HAP-1 (cell line): ENCODE results near the gene KCNJ10.

ENCODE experiments used
- DNase-seq, 2 experiments: peaks; one replicate each; pipeline ENCODE4 v3.0.0-alpha.2; 2016 to 2020; ENCODE audit warnings: low spot score in 2 of 2
- H3K27me3 ChIP-seq: fragments of 250-450 bp; sonication (Bioruptor Pico); 2 replicates; pipeline ENCODE4 v1.5.1; 2020; ENCODE audit warnings: low read depth, mild to moderate bottlenecking, moderate library complexity
- H3K36me3 ChIP-seq: fragments of 250-450 bp; sonication (Bioruptor Pico); replicated peaks from 2 replicates; pipeline ENCODE4 v1.5.1; 2020; ENCODE audit warnings: mild to moderate bottlenecking
- H3K4me1 ChIP-seq: fragments of 250-450 bp; sonication (Bioruptor Pico); 2 replicates; pipeline ENCODE4 v1.5.1; 2020; ENCODE audit warnings: mild to moderate bottlenecking
- H3K4me3 ChIP-seq: fragments of 250-450 bp; sonication (Bioruptor Pico); 2 replicates; pipeline ENCODE4 v1.5.1; 2020; ENCODE audit warnings: mild to moderate bottlenecking, moderate library complexity
- H3K9me3 ChIP-seq: fragments of 250-450 bp; sonication (Bioruptor Pico); 2 replicates; pipeline ENCODE4 v1.5.1; 2020; ENCODE audit warnings: mild to moderate bottlenecking, moderate library complexity
- in situ Hi-C: fragments of 300-500 bp; cut with MboI; formaldehyde crosslinking; loops from 3 replicates; pipeline ENCODE4 v1.14.3; 2020; ENCODE audit warnings: low sequenced_read_pairs, inconsistent platforms, mixed read lengths

Gene KCNJ10

DNA sequence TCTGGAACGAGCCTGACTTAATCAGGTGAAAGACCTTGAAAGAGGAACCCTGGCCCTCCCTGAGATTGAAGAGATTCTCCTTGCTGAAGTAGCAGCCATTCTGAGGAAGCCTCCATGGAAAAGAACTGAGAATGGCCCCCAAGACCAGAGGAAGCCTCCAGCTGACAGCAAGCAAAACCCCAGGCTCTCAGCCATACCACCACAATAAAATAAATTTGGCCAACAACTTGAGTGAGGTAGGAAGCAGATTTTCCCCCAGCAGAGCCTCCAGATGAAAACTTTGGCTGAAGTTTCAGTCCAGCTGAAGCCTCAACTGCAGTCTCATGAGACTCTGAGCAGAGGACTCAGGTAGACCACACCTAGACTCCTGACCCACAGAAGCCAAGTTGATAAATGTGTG lies 82.0 kb downstream of the KCNJ10 start:
- Histone ChIP-seq H3K4me3 (no peak overlapping the region), H3K27me3 (peaks cover 10% of the 10 kb centered on the region; the same call in 1 of the 2 replicates), H3K36me3 (no peaks in the 10 kb centered on the region), H3K9me3 (no peaks in the 10 kb centered on the region), H3K4me1 (no peaks in the 10 kb centered on the region)
- no peak for DNase-seq
- in situ Hi-C loops, result no loop called here

DNA sequence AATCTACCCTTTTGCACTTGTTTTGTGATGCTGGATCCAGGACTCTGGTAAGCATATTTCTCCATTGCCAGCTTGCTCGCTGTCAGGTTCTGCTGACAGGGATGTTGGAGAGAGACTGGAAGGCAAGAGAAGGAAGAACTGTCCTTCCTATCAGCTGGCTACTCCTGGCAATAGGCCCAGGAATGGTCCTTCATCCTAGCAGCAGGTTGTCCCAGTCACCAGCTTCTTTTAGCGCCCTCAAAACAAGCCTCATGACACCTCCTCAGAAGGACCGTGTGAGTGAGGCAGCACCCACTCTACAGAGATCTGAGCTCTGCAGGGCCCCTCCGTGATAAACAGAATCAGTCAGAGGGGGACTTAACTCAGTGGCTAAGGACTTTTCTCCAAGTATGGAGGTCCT lies 82.8 kb downstream of the KCNJ10 start:
- H3K4me1 ChIP-seq, result no peaks in the 10 kb centered on the region
- H3K4me3 ChIP-seq, result no peak overlapping the region
- H3K9me3 ChIP-seq, result no peaks in the 10 kb centered on the region
- DNase-seq, result no peak
- in situ Hi-C loops, result no loop called here
- H3K27me3 ChIP-seq, result peaks cover 13% of the 10 kb centered on the region; the same call in 1 of the 2 replicates
- H3K36me3 ChIP-seq, result no peaks in the 10 kb centered on the region

DNA sequence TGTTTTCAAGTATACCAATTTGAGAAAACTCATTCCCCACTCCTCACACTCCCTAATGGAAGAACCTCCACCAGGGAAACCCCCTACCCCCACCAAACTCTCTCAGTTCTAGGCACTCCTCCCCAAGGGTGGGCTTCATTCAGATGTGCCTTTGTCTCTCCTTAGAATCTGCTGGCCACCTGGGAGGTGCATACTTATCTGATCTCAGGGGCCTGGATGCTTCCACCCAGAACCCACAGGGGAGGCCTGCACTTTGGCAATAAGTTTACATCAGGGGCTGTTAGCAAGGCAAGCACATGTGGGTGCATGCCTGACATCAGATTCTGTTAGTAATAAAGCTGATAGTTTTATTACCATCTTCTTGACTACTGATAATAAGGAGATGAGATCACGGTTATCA lies 83.4 kb downstream of the KCNJ10 start:
- in situ Hi-C loops, result no loop called here
- Histone ChIP-seq H3K9me3 (no peaks in the 10 kb centered on the region), H3K36me3 (no peaks in the 10 kb centered on the region), H3K4me3 (no peak overlapping the region), H3K4me1 (no peaks in the 10 kb centered on the region), H3K27me3 (peaks cover 13% of the 10 kb centered on the region; the same call in 1 of the 2 replicates)
- no peak for DNase-seq

DNA sequence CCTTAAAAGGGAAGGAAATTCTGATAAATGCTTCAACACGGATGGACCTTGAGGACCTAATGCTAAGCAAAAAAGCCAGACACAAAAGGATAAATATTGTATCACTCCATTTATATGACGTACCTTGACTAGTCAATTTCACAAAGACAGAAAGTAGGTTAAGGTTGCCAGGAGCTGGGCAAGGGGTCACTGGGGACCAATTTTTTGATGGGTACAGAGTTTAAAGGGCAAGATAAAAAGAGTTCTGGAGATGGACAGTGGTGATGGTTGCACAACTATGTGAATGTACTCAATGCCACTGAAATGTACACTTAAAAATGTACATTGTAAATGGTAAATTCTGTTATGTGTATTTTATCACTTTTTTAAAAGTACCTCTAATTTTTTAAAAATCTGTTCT lies 83.9 kb downstream of the KCNJ10 start:
- H3K4me1 ChIP-seq, result no peaks in the 10 kb centered on the region
- no peak overlapping the region for H3K4me3 ChIP-seq
- peaks cover 8% of the 10 kb centered on the region; the same call in 1 of the 2 replicates for H3K27me3 ChIP-seq
- no peak for DNase-seq
- in situ Hi-C loops, result no loop called here
- no peaks in the 10 kb centered on the region for H3K36me3 ChIP-seq
- H3K9me3 ChIP-seq, result no peaks in the 10 kb centered on the region

DNA sequence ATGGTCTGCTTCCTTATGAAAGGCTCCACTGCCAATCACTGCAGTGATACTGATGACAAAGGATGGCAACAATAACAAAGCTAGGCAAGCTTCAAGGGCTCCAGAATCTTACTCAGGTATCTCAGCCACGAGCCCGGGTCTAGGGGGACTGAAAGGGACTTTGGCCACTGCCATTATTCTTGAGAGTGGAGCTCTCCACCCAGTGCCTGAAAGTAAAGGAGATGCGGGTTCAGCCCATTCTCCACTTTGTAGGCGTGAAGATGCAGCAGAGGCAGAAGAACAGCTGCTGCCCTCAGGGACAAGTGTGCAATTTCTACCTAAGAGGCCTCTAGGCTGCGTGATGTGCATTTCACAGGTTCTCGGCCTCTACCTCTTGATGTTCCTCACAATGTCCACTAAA lies 84.5 kb downstream of the KCNJ10 start:
- in situ Hi-C loops, result no loop called here
- H3K36me3 ChIP-seq, result no peaks in the 10 kb centered on the region
- no peak overlapping the region for H3K4me3 ChIP-seq
- DNase-seq, result no peak
- H3K9me3 ChIP-seq, result no peaks in the 10 kb centered on the region
- H3K27me3 ChIP-seq, result 0 out of 2 replicates have a peak, but pooled peaks cover 8% of the 10 kb centered on the region
- no peaks in the 10 kb centered on the region for H3K4me1 ChIP-seq

DNA sequence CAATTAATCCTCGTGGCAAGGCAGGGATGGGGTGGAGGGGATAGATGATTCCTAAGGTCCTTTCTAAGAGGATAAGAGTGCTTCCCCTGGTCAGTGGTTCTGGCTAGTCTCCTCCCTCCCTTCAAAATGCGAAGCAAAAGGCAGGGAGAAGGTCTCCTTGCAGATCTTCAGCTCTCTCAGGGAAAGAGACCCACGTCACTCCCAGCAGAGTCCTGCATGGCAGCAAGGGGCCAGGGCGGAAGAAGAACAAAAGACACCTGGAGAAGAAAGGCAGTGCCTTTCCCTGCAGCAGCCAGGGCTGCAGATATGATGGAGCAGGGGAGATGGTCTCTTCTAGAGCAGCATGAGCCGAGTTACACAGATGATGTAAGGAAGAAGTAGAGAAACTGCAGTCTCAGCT lies 86.3 kb downstream of the KCNJ10 start:
- in situ Hi-C loops, result no loop called here
- Histone ChIP-seq H3K4me1 (no peaks in the 10 kb centered on the region), H3K4me3 (no peak overlapping the region), H3K36me3 (no peaks in the 10 kb centered on the region), H3K9me3 (no peaks in the 10 kb centered on the region), H3K27me3 (peaks cover 19% of the 10 kb centered on the region)
- DNase-seq, result no peak

DNA sequence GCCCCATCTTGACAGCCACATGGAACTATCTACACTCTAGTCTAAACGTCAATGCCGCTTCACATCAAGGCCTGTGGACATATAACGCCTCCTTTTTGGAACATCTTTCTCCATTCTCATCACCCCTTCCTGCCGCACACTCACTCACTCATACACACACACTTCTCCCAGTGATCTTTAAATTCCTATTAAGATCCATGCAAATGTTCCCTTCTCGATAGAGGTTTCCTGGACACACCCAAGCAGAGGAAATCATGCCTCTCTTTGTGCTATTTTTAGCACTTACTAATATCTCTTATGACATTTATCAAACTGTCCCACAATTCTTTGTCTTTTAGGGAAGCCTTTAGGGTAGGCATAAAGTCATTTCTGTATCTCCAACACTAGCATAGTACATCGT lies 87.7 kb downstream of the KCNJ10 start:
- DNase-seq, result no peak
- Histone ChIP-seq H3K4me3 (no peak overlapping the region), H3K4me1 (no peaks in the 10 kb centered on the region), H3K27me3 (peaks cover 19% of the 10 kb centered on the region), H3K9me3 (no peaks in the 10 kb centered on the region), H3K36me3 (no peaks in the 10 kb centered on the region)
- in situ Hi-C loops, result no loop called here

DNA sequence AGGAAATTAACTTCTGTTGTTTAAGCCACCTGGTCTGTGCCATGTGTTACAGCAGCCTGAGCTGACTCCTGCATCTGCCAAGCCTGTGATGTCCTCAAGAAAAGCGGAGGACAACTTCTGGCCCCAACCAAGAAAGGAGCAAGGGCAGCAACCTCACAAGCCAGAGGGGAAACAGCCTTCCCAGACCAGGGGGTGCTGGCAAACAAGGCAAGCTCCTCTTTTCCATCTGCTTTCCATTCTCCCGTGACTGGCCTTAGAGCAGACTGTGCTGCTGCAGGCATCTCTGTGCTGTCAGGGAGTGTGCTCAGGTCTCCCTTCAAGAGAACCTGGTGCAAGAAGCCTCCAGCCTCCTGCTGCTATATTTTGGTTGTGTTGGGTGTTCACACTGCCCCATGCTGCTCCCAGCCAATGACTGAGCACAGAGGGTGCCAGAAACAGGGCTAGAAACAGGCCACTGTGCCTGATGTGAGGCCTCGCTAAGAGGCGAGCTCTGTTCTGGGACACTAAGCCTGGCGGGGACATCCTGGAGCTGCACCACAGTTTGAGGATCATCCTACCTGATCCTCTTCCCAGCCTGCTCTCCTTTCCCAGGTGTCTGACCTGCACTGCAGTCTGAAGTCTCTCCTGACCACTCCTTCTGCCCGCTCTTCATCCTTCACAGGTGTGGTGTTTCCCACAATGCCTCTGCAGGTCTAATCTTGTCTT lies 88.5 kb downstream of the KCNJ10 start:
- Histone ChIP-seq H3K4me3 (no peak overlapping the region), H3K27me3 (peaks cover 19% of the 10 kb centered on the region), H3K4me1 (no peaks in the 10 kb centered on the region), H3K9me3 (no peaks in the 10 kb centered on the region), H3K36me3 (no peaks in the 10 kb centered on the region)
- in situ Hi-C loops, result no loop called here
- DNase-seq, result no peak

DNA sequence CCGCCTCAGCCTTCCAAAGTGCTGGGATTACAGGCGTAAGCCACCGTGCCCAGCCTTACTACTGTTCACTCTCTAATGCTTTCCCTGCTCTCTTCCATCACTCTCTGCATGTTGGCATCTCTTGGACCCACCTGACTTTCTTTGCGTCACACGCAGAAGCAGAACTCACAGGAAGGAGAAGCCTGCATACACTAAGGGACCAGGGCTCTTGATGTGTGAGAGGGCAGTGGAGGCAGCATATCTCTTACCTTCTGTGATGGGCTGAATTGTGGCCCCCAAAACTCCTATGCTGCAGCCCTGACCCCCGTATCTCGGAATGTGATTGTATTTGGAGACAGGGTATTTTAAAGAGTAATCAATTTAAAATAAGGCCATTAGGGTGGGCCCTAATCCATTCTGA lies 89.2 kb downstream of the KCNJ10 start:
- no peak overlapping the region for H3K4me3 ChIP-seq
- peaks cover 19% of the 10 kb centered on the region for H3K27me3 ChIP-seq
- no peaks in the 10 kb centered on the region for H3K36me3 ChIP-seq
- in situ Hi-C loops, result no loop called here
- no peaks in the 10 kb centered on the region for H3K4me1 ChIP-seq
- no peak for DNase-seq
- no peaks in the 10 kb centered on the region for H3K9me3 ChIP-seq

DNA sequence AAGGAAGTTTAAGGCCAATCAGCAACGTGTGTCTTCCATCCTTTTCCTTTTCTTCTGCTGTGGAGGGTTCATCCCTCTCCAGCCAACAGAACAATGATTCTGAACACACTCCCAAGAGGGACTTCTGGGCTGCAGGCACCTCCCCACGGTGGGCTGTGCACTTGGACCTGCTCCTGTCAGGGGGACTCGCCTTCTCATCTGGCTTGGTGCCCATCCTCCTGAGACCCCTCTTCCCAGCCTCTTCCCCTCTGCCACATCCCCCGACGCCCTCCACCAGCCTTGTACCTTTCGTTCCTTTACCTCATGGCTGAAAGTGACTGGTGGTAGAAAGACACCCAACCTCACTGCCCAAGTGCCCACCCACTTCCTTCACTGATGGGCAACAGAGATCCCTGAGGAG lies 89.9 kb downstream of the KCNJ10 start:
- Histone ChIP-seq H3K27me3 (peaks cover 19% of the 10 kb centered on the region), H3K4me3 (no peak overlapping the region), H3K36me3 (no peaks in the 10 kb centered on the region), H3K4me1 (no peaks in the 10 kb centered on the region), H3K9me3 (no peaks in the 10 kb centered on the region)
- in situ Hi-C loops, result no loop called here
- no peak for DNase-seq

DNA sequence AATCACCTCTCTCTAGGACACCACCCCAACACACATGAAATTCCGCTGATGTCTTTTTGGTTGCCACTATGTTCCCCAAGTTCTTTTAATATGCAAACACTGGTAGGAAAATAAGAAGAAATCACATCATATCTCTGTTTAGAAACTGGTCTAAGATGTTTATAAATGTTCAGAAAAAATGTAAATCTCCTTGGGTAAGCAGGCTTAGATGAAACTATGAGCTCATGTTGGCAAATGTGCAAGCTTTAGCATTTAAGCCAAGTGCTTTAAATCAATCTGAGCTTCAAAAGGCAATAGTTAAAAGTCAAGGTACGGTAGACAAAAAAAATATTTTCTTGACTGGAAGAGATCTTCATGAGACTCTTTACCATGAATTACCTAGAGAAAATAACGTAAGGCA lies 90.7 kb downstream of the KCNJ10 start:
- Histone ChIP-seq H3K36me3 (no peaks in the 10 kb centered on the region), H3K4me3 (no peak overlapping the region), H3K9me3 (no peaks in the 10 kb centered on the region), H3K27me3 (peaks cover 15% of the 10 kb centered on the region), H3K4me1 (no peaks in the 10 kb centered on the region)
- in situ Hi-C loops, result no loop called here
- no peak for DNase-seq

DNA sequence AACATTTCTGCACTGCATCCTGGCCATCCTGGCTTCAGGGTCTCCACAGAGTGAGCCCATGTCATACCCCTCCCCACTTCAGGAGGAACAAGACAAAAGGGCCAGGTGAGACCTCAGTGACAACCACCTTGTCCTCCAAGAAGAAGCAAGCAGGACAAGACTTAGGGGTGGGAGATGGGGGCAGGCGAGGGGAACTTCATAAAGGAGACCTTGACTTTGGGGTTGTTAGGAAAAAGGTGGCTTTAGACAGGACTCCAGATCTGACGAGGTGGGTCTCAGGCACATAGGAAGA lies 91.9 kb downstream of the KCNJ10 start:
- in situ Hi-C loops, result no loop called here
- H3K27me3 ChIP-seq, result peaks cover 12% of the 10 kb centered on the region
- no peak overlapping the region for H3K4me3 ChIP-seq
- no peaks in the 10 kb centered on the region for H3K36me3 ChIP-seq
- H3K4me1 ChIP-seq, result no peaks in the 10 kb centered on the region
- H3K9me3 ChIP-seq, result no peaks in the 10 kb centered on the region
- DNase-seq, result no peak

DNA sequence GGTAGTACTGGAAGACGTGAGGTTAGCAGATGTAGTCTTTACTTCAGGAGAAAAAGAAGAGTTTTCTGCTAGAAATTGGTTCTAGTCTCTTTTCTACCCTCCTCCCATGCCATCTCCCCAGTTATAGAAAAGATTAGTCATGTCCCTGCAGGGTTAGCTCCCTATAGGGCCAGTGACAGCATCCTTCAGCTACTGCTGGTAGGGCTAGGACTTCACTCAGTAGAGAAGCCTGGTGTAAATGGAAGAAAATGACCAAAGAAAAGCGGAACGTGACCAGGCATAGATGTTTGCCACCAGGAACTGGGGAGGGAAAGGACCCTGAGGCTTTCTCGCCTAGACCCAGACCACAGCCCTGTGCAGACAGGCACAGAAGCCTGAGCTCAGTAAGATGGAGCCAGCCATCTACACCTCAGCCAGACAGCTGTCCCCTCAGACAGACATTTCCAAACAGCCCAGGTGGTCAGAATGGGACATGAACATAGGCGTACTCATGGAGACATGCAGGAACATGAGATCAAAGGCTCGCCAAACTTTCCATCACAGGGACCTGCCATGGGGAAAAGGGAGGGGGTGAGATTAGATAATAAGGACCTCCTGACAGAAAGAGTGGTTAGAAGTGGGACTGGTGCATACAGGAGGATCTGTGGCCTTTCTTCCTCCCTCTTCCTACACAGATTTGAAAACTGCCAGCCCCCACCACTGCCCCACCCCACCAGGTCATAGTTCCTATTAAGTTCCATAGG lies 92.4 kb downstream of the KCNJ10 start:
- in situ Hi-C loops, result no loop called here
- H3K27me3 ChIP-seq, result peaks cover 10% of the 10 kb centered on the region
- no peak overlapping the region for H3K4me3 ChIP-seq
- no peaks in the 10 kb centered on the region for H3K4me1 ChIP-seq
- no peak for DNase-seq
- H3K36me3 ChIP-seq, result no peaks in the 10 kb centered on the region
- no peaks in the 10 kb centered on the region for H3K9me3 ChIP-seq

DNA sequence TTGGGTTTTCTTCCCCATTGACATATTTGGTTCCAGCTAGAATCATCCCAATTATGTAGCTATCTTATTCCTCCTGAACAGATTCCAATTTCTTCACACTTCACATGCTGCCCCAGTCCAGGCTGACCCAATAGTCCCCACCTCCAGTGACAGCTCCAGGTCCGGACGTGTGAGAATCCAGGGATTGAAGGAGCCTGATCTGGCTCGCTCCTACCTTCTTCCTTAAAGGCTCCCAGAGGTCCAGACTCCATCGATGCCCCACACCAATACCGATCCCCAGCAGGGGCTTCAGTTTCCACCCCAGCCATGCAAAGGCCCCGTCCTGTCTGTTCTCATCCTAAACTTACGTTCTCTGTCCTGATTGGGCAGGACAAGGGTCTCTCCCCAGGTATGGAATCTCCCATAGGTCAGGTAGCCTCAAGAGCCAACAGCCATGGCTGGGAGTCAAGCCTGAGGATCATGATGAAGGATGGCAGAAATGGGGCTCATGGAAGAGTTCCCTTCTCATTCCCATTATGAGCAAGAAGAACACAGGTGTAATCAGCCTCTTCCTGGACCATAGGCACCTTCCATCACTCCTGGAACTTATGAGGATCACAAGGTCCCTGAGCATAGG lies 95.5 kb downstream of the KCNJ10 start:
- H3K4me3 ChIP-seq, result no peak overlapping the region
- no peak for DNase-seq
- in situ Hi-C loops, result no loop called here
- peaks cover 8% of the 10 kb centered on the region for H3K27me3 ChIP-seq
- no peaks in the 10 kb centered on the region for H3K4me1 ChIP-seq
- no peaks in the 10 kb centered on the region for H3K36me3 ChIP-seq
- H3K9me3 ChIP-seq, result no peaks in the 10 kb centered on the region
